Fibroblast of skin of scalp (primary cell): Measurements from ENCODE around the gene AP3S2.
"Not testable (repeated sequence)": the region's sequence is repeated elsewhere in the genome, so short reads cannot be mapped to it uniquely, and the experiment has no call there.

Experiments
- DNase-seq: peaks from one replicate; pipeline ENCODE4 v3.0.0-alpha.2; 2013

AP3S2 gene

GRCh38 chr15:89903015-89903857 is 9.4 kb upstream of the AP3S2 start:
- no peak for DNase-seq

GRCh38 chr15:89900849-89901248 is 7.1 kb upstream of the AP3S2 start:
- no peak for DNase-seq

- no peak for DNase-seq
These were observed 6.3 kb upstream of the AP3S2 start for GRCh38 chr15:89899951-89900567.

GRCh38 chr15:89899295-89899945 is 5.6 kb upstream of the AP3S2 start:
- DNase-seq: no peak

GRCh38 chr15:89898614-89899294 is 5.0 kb upstream of the AP3S2 start:
- DNase-seq: peak; percentile 55

GRCh38 chr15:89898146-89898545 is 4.4 kb upstream of the AP3S2 start:
- DNase-seq: no peak

GRCh38 chr15:89893027-89893426 is 767 bp downstream of the AP3S2 start:
- DNase-seq: no peak

- DNase-seq: peak; percentile 67
These were observed 5.5 kb downstream of the AP3S2 start for GRCh38 chr15:89888214-89888804.

GRCh38 chr15:89885611-89886010 is 8.2 kb downstream of the AP3S2 start:
- DNase-seq: no peak

- not testable (repeated sequence) for DNase-seq
These were observed 8.6 kb downstream of the AP3S2 start for GRCh38 chr15:89885179-89885578.

GRCh38 chr15:89883518-89883917 is 10.3 kb downstream of the AP3S2 start:
- DNase-seq: no peak

GRCh38 chr15:89880727-89881126 is 13.1 kb downstream of the AP3S2 start:
- DNase-seq: no peak

GRCh38 chr15:89878323-89878722 is 15.5 kb downstream of the AP3S2 start:
- no peak for DNase-seq

GRCh38 chr15:89877083-89877425 is 16.7 kb downstream of the AP3S2 start:
- DNase-seq: no peak

- no peak for DNase-seq
These were observed 17.3 kb downstream of the AP3S2 start for GRCh38 chr15:89876396-89877082.

GRCh38 chr15:89875741-89876140 is 18.1 kb downstream of the AP3S2 start:
- DNase-seq: no peak

- peak; percentile 68 for DNase-seq
These were observed 18.7 kb downstream of the AP3S2 start for GRCh38 chr15:89874926-89875564.

- DNase-seq: no peak
These were observed 23.0 kb downstream of the AP3S2 start for GRCh38 chr15:89870688-89871288.

- DNase-seq: no peak
These were observed 23.8 kb downstream of the AP3S2 start for GRCh38 chr15:89870006-89870405.

- DNase-seq: not testable (repeated sequence)
These were observed 24.3 kb downstream of the AP3S2 start for GRCh38 chr15:89869490-89869889.
